B cell (primary cell): ENCODE measurements around the gene TCP10L.

Experiments used
- EZH2 ChIP-seq: IDR thresholded peaks from 2 replicates; pipeline ENCODE4 v1.6.1; 2012; ENCODE audit warnings: borderline replicate concordance, low read depth, mild to moderate bottlenecking, moderate library complexity, low read length; ENCODE audit not compliant: insufficient read depth, poor library complexity, severe bottlenecking
- TF ChIP-seq, protein P1 (sequence below): fragments of 200-600 bp; IDR thresholded peaks from one replicate; pipeline ENCODE4 v1.8.0; 2022; ENCODE audit warnings: antibody characterized with exemption, mild to moderate bottlenecking

DNA sequence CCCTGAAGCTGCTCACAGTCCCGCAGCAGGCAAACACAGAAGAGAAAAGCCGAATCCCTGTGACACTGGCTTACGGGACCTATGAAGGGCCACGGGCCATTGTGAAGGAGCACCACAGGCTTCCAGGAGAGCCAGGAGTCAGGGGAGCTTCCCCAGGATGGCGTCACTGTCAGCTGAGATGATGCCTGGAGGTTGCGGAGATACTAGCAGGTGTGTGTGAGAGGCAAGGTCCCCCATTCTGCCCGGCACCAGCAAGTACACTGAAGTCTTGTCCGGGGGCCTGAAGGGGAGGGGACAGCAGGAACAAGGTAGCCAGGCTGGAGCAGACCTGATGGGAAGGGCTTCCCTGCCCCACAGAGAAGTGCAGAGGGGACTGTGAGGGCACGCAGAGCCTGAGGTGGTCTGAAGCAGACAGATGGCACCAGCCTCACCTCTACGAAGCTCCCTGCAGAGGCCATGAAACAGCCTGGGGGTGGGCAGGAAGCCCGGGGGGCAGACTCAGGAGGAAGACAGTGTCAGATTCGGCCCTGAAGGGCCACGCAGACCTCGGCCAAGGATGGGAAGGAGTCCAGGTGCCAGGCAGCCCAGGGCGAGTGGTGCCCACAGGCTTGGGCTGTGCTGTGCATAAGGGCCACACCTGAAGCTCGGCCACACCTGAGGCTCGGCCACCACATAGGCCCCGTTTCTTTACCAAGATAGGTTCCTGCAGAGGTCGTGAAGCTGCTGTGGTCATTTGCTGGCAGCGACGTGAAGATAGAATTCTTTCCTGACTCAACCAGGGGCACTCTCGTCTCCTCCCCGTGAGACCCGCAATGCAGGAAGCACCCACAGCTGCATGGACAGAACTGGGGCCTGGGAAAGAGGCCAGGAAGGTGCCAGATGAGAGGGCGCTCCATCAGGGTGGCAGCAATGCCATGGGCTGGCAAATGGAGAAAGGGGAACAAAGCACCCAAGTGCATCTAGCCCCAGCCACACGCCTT, 10.1 kb downstream of the TCP10L start:
- TF ChIP-seq, protein P1, sequence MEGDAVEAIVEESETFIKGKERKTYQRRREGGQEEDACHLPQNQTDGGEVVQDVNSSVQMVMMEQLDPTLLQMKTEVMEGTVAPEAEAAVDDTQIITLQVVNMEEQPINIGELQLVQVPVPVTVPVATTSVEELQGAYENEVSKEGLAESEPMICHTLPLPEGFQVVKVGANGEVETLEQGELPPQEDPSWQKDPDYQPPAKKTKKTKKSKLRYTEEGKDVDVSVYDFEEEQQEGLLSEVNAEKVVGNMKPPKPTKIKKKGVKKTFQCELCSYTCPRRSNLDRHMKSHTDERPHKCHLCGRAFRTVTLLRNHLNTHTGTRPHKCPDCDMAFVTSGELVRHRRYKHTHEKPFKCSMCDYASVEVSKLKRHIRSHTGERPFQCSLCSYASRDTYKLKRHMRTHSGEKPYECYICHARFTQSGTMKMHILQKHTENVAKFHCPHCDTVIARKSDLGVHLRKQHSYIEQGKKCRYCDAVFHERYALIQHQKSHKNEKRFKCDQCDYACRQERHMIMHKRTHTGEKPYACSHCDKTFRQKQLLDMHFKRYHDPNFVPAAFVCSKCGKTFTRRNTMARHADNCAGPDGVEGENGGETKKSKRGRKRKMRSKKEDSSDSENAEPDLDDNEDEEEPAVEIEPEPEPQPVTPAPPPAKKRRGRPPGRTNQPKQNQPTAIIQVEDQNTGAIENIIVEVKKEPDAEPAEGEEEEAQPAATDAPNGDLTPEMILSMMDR, result no peak
- TF ChIP-seq EZH2, result no peak
